ENCODE measurements around the gene FUCA1.
"Not testable (repeated sequence)": the region's sequence is repeated elsewhere in the genome, so short reads cannot be mapped to it uniquely, and the experiment has no call there.

The FUCA1 gene

DNA sequence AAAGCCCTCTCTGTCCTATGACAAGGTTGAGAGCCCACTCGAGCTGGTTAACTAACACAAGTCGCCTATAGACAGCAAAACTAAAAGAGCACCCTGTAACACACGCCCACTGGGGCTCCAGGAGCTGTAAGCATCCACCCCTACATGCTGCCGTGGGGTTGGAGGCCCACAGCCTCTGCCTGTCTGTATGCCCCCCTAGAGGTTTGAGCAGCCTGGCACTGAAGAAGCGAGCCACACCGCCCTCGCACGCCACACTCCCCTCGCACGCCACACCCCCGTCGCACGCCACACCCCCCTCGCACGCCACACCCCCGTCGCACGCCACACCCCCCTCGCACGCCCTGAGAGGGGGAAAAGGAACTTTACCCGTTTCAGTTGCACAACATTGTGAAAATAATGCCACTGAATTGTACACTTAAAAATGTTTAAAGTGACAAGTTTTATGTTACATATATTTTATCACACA is 29.7 kb downstream of the FUCA1 start:
- DNase-seq (ENCODE audit: low read depth in 2 of 2): peak; percentile 52 to 63

DNA sequence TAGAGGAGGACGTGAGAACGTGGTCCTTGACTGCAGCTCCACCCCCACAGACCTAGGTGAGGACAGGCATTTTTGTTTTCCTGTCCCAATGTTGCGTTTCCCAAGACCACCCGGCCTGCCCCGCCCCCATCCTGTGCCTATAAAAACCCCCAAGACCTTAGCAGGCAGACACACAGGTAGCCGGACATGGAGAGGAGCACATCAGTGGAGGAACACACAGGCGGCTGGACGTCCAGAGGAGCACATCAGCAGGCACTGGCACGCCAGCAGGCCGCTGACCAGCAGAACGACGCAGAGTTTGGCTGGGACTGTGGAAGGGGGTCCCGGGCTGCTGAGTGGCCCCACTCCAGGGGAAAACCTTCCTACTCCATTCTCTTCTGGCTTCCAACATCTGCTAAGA is 30.2 kb downstream of the FUCA1 start:
- no peak for DNase-seq (ENCODE audit: low read depth in 2 of 2)

DNA sequence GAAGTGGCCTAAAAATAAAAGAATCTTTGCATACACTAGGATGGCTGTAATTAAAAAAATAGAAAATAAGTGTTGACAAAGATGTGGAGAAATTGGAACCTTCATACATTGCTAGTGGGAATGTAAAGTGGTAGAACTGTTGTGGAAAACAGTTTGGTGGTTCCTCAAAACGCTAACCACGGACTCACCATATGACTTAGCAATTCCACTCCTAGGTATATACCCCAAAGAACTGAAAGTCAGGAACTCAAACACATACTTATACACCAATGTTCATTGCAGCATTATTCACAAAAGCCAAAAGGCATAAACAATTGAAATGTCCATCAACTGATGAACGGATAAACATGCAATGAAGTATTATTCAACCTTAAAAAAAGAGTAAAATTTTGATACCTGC is 32.1 kb downstream of the FUCA1 start:
- no peak for DNase-seq (ENCODE audit: low read depth in 2 of 2)

DNA sequence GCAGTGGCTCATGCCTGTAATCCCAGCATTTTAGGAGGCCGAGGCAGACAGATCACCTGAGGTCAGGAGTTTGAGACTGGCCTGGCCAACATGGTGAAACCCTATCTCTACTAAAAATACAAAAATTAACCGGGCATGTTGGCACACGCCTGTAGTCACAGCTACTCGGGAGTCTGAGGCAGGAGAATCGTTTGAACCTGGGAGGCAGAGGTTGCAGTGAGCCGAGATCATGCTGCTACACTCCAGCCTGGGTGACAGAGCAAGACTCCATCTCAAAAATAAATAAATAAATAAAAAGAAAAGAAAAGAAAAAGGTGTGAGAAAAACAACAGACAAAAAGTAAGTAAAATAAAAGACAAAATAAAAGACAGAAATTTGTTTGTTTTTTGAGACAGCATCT is 33.9 kb downstream of the FUCA1 start:
- not testable (repeated sequence) for DNase-seq (ENCODE audit: low read depth in 2 of 2)

DNA sequence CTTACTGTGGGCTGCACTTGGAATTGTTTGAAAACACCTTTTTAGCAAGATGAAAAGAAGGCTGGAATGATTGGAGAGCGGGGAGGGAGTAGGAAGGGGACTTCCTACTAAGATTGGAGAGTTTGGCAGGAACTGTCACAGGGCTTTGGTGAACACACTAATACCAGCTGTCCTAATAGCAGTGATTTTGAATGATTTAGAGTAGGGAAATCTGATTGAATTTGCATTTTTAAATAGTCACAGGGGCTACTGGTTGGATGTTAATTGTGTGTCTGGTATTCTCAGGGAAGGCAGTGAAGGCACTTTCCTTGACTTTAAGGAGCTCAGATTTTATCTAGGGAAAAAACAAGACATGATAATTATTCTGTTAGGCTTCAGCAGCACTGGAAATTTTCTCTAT is 40.4 kb downstream of the FUCA1 start:
- no peak for DNase-seq (ENCODE audit: low read depth in 2 of 2)

DNA sequence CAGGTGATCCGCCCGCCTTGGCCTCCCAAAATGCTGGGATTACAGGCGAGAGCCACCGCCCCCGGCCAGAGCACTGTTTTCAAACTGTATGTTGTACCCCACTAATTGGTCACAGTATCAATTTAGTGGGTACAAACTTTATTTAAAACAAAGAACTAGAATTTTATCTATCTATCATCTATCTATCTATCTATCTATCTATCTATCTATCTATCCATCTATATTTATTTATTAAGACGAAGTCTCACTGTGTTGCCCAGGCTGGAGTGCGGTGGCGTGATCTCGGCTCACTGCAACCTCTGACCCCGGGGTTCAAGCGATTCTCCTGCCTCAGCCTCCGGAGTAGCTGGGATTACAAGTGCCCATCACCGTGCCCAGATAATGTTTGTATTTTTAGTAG is 41.5 kb downstream of the FUCA1 start:
- not testable (repeated sequence) for DNase-seq (ENCODE audit: low read depth in 2 of 2)

DNA sequence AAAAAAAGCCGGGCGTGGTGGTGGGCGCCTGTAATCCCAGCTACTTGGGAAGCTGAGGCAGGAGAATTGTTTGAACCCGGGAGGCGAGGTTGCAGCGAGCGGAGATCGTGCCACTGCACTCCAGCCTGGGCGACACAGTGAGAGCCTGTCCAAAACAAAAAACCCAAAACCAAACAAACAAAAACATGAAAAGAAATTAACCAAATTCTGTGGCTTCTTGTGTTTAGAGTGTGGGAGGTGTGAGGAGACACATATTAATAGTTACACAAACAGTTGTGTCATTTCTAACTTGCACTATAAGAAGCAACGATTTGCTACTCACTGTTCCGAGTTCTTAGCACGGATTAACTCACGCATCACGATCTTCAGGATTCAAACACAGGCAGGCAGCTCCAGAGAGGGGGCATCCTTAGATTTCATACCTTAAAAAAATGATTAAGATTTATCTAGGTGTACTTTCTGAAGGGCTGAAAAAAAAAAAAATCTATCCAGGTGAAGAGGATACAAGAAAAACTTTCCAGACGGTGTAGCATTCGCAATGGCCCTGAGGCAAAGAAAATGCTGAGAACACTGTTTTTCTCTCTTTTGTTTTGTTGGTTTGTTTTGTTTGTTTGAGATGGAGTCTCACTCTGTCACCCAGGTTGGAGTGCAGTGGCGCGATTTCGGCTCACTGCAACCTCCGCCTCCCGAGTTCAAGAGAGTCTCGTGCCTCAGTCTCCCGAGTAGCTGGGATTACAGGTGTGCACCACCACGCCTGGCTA is 42.1 kb downstream of the FUCA1 start:
- DNase-seq (ENCODE audit: low read depth in 2 of 2): no peak

DNA sequence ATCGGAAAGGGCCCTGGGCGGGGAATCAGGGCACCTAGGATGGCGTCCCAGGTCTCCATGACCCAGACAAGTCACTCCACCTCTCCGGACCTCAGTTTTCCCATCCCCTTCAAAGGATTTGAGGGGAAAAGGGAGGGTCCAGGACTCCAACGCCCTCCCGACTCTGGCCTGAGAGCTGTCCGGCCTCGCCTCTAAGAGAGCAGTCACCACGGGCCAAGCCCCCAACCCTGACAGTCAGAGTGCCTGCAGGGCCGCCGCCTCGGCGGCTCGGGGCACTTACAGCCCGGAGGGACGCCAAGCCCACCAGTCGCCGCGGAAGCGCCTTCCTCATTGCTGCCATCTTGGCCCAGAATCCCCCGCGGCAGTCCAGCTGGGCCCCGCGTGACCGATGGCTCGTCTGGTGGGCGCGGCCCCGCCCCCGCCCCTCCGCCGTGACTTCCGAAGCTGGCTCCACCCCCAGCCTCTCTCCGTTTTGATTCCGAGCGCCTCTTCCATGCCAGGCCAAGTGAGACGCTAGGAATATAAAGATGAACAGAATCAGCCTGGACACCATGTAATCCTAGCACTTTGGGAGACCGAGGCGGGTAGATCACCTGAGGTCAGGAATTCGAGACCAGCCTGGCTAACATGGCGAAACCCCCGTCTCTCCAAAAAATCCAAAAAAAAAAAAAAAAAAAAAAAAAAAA is 42.9 kb downstream of the FUCA1 start, which contains the start of gene HMGCL:
HMGCL (minus strand) TSS at position 354 of the 686 bp plus-strand sequence; CDS start at position 340, 14 bp downstream.
- DNase-seq (ENCODE audit: low read depth in 2 of 2): peak; percentile 72 to 76

DNA sequence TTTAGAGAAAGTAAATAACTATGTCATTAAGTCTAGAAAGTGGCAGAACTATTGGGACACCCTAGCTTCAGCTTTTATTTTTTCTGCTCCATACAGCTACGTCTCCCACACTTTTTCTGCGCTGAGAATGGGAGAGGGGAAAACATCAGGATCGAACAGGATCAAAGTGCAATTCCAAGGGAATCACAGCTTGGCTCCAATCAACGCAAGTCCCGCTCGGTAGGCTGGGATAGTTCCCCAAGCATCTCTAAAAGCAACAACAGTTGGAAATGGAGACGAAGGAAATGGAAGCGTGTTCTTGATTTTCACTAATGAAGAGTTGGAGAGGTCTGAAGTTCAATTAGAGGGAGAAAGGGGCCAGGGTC is 43.4 kb downstream of the FUCA1 start:
- DNase-seq (ENCODE audit: low read depth in 2 of 2): no peak

DNA sequence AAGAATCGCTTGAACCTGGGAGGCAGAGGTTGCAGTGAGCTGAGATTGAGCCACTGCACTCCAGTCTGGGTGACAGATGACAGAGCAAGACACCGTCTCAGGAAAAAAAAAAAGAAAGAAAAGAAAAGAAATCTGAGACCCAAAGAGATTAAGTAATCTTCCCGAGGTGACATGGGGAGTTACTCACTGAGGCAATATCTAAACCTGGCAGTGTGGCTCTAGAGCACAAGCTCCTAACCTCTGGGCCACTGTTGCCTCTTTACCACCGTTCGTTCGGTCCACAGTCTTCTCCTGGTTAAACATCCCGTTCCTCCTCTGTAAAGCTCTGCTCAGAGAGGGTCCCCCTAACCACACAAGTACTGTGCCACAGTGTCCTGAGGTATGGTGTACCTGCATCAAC is 44.3 kb downstream of the FUCA1 start:
- DNase-seq (ENCODE audit: low read depth in 2 of 2): no peak

DNA sequence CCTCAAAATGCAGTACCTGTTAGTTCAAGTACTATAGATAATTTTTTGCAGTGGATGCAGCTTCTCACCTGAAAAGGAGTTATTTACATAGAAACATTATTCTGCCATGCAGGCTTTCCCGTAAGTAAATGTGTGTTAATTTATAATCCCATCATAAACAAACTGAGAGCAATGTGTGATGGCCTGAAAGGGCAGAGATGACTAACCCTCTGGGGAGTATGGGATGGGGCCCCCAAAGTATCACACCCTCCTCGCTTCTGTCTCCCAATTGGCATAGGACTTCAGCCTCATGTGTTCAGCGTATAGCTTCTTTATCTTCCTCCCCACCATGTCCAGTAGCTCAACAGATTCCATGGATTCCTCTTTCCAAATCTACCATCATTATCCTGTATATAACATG is 50.5 kb downstream of the FUCA1 start:
- no peak for DNase-seq (ENCODE audit: low read depth in 2 of 2)

DNA sequence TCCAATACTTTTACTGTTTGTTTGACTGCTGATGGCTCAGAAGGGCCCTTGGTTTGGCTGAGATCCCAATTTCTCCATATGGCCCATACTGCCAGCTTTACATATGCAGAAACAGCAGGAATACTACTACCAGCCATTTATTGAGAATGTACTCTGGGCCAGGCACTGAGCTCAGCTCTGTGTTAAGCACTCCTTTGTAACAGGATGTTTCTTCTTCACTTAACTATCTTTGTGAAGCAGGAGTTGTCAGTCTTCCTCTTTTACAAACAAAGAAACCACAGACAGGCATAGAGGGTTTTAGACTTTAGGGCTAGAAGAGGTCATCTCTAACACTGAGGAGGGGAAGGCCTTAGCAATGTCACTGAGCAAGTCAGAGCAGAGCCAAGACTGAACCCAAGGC is 51.2 kb downstream of the FUCA1 start:
- no peak for DNase-seq (ENCODE audit: low read depth in 2 of 2)

DNA sequence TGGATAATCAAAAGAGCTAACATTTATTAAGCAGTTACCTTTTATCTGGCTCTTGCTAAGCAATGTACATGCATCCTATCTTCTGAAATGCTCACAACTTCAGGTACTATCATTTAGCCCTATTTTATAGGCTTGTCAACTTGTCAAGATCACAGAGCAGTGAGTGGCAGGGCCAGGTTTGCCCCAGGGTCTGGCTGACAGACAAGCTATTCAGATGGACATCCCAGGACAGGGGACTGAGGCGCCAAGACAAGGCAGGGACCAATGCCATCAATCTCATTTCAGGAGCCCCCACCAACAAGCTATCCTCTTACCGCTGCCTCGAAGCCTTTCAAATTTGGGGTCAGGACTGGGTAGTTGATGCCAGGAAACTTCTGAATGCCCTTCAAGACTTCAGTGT is 51.7 kb downstream of the FUCA1 start:
- DNase-seq (ENCODE audit: low read depth in 2 of 2): no peak

DNA sequence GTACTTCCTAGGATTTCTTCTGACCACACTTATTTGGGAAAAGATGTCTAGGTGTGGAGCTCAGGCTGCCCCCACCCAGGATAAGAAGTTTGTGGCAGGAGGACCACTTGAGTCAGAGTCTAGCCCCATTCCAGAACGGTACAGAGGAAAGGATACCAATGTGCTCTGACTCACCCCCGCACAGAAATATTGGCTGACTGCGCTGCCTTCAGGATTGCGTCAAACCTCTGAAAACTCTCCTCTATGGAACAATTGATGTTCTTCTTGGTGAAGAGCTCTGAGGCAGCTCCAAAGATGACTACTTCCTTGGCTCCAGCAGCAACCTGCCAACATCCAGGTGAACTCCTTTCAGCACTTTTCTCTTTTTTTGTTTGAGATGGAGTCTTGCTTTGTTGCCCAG is 54.1 kb downstream of the FUCA1 start:
- no peak for DNase-seq (ENCODE audit: low read depth in 2 of 2)

DNA sequence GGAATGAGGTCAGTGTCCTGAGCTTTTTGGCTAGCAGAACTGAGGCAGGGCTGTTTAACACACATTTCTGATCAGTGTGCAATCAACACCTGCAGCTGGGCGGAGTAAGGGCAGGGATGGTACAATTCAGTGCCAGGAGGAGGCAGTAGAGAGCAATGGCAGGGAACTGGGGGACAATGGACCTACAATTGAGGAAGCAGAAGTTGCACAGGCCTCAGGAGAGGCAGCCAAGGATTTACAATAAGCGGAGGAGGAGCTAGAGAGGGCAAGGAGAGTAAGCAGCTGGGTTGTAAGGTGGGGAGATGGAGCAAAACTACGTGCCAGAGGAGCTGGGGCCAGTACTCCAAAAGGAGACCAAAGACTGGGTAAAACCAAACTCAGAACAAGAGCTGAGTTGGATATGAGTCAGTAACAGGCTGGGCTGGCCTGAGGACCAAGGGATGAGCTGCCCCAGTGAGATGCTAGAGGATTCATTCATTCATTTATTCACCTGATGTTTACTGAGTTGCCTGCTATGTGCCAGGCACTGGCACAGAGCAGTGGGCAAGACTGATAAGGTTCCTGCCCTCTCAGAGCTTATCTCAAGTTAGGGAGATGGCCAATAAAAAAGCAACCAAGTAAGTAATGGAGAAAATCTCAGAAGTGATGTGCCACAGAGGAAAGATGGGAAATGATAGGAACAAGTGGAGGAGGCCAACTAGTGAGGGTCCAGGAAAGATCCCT is 57.1 kb downstream of the FUCA1 start:
- no peak for DNase-seq (ENCODE audit: low read depth in 2 of 2)

DNA sequence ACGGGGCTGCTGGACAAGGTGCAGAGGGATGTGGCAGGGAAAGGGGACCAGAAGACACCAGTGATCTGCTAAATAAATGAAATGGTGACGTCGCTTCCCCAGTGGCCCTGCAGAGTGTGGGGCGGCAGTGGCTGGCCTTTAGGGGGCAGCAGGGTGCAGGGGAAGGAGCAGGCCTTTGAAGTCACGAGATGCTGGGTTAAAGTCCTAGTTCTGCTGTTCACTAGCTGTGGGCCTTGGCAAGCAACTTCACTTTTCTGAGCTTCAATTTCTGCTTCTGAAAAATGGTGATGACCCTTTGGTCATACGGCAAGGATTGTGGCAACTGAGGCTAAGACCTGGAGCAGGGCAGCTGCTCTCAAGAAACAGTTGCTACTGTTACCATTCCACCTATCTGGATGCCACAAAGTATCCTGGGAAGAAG is 58.3 kb downstream of the FUCA1 start:
- DNase-seq (ENCODE audit: low read depth in 2 of 2): peak; percentile 45 to 63

DNA sequence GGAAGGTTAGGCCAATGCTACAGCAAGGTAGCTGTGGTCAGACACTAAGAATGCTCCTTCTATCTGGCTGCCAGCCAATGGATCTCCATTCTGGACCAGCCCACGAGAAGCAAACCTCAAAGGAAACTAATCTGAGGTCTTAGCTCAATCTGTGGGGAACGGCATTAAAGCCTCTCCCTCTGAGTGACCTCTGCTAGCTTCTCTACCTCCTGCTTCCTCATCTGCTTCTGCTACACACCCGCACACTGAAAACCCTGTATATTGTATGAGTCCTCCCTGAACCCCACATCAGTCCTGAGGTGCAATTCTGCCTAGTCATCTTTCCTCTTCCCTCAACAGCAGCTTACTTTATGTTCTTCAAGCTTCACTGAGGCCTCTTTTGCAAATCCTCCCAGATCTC is 60.6 kb downstream of the FUCA1 start:
- no peak for DNase-seq (ENCODE audit: low read depth in 2 of 2)

DNA sequence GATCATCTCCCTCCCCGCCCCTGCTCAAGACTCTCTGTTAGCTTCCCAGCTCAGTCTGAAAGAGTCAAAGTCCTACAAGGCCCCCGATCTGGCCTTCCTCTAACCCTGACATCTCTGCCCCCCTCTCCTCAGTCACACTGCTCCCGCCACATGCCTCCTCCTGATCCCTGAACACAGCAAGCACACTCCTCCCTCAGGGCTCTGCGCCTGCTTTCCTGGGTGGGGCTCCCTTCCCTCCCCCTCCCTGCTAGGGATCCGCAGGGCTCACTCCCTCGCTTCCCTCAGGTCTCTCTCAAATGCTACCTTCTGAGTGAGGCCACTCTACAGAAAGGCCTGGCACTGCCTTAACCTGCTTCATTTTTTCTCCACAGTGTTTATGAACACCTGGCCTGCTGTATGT is 61.8 kb downstream of the FUCA1 start:
- DNase-seq (ENCODE audit: low read depth in 2 of 2): no peak

DNA sequence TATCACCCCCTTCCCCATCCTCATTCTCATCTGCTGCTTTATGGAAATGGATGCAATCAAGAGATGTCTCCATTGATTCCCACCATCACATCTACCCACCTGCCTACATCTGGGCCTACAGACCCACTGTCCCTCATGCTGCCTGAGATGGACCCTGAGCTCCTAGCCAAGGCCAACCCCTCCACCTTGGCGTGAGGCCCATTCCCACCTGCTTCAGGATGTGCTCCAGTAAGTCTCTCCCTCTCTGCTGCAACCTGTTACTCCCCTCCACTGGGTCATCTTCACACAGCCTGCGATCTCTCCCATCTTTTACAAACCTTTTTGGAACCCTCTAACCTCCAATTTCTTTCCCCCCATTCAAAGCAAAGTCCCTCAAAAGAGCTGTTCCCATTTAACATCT is 63.1 kb downstream of the FUCA1 start:
- no peak for DNase-seq (ENCODE audit: low read depth in 2 of 2)

DNA sequence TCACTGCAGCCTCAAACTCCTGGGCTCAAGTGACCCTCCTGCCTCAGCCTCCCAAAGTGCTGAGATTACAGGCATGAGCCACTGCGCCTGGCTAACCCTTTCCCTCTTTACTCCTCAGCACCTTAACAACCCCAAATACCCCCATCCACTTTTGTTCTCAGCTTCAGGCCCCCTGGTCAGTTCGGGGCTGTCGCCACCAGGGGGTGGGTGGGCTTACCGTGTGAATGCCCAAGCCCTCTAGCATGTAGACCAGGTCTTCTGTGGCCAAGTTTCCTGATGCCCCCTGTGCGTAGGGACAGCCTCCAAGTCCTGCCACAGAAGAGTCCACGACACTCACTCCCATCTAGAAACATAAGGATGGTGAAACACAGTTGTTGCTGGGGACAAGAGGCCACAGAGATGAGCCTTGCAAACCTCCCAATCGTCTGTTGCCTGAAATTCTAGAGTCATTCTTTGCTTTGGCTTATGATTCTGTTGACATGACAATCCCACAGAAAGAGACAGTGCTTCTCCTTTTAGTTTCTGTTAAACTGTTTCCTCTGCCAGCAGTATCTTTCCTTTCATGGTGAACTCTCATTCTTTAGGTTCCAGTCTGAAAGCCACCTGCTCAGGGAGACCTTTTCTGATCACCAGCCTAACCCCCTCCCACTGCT is 63.8 kb downstream of the FUCA1 start:
- DNase-seq (ENCODE audit: low read depth in 2 of 2): no peak

DNA sequence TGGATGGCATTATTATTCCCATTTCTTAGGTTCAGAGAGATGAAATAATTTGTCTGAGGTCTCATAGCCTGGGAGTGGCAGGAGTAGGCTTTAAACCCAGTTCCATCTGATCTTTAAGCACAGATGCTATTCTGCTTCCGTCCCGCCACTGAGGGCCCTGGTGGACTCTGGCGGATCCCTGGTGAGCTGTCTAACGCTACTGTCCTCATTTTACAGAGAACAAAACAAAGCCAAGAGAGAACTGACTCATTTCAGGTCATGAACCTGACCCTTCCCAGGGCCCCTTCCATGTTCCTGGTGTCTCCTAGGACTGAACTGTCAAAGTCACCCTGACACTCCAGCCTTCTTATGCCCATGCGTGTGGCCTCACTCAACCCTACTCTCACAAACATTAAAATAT is 64.4 kb downstream of the FUCA1 start:
- no peak for DNase-seq (ENCODE audit: low read depth in 2 of 2)

DNA sequence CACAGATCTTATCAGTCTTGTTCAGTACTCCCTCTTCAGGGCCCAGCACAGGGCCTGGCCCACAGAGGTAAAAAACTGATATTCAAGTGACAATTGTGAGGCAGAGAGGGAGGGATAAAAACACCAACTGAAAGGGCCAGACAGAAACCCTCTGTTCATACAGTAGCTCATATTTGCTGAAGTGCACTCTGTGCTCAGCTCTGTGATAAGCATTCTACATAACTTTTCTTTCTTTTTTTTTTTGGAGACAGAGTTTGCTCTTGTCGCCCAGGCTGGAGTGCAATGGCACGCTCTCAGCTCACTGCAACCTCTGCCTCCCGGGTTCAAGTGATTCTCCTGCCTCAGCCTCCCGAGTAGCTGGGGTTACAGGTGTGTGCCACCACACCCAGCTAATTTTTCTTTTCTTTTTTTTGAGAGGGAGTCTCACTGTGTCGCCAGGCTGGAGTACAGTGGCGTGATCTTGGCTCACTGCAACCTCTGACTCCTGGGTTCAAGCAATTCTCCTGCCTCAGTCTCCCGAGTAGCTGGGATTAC is 65.2 kb downstream of the FUCA1 start:
- DNase-seq (ENCODE audit: low read depth in 2 of 2): not testable (repeated sequence)

Data from activated CD8-positive, alpha-beta memory T cell treated with anti-CD3 and anti-CD28 coated beads for 4 hours (primary cell).